HCEC 1CT (cell line): ENCODE results near the gene ENTPD1.
"Not testable (repeated sequence)": the region's sequence is repeated elsewhere in the genome, so short reads cannot be mapped to it uniquely, and the experiment has no call there.

Experiments
- DNase-seq: peaks from one replicate; pipeline ENCODE4 v3.0.0-alpha.2; 2017

The ENTPD1 gene

DNA sequence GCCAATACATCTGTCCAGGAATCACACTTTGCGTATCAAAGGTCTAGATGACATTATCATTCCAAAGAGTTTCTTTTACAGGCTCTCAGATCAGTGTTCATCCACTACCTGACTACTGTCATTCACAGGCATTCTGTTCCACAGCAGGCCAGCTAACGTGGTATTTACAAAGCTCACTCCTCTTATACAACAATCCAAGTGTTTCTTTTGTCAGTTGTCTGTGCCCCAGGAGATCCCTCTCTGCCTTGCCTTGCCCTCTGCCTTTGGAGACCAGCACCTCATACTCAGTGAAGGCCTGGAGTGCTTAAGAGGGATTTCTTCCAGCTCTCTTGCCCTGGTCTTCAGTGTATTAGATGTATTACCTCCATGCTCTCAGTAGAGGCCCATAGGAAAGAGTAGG is 117.2 kb downstream of the ENTPD1 start:
- no peak for DNase-seq

DNA sequence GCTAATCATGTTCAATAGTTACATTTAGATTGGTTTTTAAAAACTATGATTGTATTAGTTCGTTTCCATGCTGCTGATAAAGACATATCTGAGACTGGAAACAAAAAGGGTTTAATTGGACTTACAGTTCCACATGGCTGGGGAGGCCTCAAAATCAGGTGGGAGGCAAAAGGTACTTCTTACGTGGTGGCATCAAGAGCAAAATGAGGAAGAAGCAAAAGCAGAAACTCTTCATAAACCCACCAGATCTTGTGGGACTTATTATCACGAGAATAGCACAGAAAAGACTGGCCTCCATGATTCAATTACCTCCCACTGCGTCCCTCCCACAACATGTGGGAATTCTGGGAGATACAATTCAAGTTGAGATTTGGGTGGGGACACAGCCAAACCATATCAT is 117.7 kb downstream of the ENTPD1 start:
- no peak for DNase-seq

DNA sequence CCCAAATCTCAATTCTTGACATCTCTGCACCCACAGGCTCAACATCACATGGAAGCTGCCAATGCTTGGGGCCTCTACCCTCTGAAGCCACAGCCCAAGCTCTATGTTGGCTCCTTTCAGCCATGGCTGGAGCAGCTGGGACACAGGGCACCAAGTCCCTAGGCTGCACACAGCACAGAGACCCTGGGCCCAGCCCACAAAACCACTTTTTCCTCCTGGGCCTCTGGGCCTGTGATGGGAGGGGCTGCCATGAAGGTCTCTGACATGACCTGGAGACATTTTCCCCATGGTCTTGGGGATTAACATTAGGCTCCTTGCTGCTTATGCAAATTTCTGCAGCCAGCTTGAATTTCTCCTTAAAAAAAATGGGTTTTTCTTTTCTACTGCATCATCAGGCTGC is 118.8 kb downstream of the ENTPD1 start:
- not testable (repeated sequence) for DNase-seq

DNA sequence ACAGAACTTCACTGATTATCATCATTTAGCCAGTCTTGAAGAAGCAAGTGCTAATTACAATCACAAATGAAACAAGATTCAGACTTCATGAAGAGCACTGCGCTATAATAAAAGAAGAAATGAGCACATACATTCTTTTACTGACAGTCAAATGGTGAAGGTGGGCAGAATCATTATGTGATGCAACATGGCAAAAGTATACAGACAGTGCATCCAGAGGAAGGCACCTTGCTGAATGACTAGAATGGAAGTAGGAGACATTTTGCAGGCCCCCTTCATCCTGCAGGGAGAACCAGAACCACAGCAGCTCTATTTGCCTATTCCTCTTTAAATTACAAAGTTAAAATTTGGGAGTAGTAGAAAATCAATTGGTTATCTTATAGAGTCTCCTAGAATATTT is 120.8 kb downstream of the ENTPD1 start:
- DNase-seq = no peak

DNA sequence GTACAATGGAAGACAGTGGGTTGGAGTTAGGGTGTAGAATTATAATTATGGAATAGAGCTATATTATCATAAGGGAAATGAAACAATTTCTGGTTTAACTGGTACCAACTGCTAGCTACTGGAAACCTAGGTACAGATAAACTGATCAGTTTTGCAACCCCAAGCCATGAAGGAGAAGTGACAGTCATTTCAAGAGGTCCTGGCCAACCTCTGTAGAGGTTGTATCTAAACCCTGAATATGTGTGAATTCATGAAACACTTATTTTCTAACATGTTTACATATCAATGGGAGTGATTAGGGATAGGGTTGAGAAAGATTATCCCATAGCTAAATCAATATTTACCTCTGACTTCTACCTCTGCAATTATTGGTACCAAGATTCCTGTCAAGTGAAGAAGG is 121.9 kb downstream of the ENTPD1 start:
- DNase-seq = no peak

DNA sequence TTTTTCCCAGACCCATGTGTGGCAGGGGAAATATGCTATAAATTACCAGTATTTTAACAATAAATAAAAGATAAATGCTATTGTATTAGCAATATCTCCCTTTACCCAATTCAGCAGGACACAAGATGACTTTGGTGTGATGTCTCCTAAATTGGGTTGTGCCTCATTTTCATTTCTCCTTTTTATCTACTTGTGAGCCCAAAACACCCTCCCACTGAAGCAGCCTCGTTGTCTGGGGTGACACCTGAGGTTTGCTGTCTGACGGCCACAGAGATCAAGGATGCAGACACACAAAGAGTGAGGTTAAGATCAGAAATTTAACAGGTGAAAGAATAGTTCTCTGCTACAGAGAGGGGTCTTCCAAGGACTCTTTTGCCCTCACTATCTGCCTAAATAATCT is 124.7 kb downstream of the ENTPD1 start:
- no peak for DNase-seq

DNA sequence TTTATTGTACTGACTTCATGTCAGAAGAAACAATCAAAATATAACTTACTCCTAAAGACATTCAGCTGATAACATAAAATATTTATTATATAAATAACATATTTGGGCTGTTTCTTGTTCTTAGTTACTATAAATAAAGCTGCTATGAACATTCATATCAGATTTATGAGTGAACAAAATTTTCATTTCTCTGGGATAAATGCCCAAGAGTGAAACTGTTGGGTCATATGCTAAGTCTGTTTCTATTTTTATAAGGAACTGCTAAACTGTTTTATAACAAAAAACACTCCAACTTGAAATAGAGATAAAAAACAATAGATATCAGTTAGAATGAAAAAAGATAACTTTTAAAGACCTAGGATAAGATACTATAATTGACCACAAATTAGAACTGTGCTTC is 125.4 kb downstream of the ENTPD1 start:
- DNase-seq = no peak

DNA sequence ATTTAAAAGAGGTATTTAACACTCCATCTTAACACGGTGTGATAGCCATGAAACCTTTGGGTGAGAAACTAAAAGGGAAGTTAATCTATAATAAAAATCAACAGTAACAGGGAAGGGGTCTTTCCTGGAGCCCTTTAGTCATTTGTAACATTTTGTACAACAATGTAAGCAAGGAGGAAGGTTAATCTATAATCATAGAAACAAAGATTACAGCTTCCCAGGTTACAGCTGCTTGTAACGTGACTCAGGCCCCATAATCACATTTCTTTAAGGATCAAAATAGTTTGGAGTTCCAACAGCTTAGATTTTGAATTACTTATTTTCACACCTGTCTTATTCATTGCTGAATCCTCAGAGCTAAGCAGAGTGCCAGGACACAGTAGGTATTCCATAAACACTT is 133.9 kb downstream of the ENTPD1 start:
- no peak for DNase-seq

DNA sequence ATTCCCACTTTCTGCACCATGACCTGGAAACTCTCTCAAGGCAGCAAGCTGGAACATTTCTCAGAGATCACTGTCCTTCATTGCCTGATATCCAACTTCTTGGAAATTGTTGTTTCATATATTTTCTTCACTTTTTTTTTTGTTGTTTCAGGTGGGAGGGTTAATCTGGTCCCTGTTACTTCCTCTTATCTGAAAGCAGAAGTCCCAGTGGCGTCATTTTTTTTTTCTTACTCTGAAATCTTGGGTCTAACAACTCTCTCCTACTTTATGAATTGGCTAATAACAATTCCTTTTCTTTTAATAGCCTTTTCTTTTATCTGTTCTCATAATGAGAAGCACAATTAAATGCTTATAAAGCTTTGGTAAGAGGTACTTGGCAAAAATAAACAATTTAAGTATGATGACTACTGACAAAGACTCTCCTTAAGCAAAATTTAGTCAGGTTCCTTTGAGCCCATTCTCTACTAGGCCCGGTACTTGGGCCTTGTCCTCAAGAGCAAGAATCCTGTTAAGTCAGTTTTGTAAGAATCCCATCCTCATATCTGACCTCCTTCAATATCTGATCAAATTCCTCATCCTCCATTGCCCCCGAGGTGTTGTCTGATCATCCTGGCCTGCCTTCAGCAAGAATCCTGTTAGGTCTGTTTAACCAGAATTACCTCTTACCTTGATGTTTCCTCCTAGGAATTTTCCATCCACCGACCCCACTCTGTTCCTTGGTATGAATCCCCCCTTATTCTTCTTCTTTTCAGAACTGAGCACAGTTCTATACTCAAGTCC is 140.3 kb downstream of the ENTPD1 start:
- no peak for DNase-seq

DNA sequence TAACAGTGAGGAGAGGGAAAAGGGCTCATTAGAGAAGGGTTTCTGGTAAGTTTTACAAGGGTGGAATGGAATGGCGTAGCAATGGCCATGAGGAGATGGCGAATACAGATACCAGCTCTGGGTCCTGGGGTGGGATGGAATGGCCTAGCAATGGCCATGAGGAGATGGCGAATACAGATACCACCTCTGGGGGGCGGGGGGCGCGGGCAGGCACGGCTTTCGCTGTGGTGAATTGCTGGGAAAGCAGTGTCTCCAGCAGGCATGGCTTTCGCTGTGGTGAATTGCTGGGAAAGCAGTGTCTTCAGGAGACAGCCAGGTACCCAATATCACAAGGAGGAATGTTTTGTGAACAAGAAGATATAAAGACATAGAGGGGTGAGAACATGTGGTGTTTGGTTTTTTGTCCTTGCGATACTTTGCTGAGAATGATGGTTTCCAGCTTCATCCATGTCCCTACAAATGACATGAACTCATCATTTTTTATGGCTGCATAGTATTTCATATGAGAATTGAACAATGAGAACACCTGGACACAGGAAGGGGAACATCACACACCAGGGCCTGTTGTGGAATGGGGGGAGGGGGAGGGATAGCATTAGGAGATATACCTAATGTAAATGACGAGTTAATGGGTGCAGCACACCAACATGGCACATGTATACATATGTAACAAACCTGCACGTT is 150.1 kb downstream of the ENTPD1 start:
- not testable (repeated sequence) for DNase-seq

DNA sequence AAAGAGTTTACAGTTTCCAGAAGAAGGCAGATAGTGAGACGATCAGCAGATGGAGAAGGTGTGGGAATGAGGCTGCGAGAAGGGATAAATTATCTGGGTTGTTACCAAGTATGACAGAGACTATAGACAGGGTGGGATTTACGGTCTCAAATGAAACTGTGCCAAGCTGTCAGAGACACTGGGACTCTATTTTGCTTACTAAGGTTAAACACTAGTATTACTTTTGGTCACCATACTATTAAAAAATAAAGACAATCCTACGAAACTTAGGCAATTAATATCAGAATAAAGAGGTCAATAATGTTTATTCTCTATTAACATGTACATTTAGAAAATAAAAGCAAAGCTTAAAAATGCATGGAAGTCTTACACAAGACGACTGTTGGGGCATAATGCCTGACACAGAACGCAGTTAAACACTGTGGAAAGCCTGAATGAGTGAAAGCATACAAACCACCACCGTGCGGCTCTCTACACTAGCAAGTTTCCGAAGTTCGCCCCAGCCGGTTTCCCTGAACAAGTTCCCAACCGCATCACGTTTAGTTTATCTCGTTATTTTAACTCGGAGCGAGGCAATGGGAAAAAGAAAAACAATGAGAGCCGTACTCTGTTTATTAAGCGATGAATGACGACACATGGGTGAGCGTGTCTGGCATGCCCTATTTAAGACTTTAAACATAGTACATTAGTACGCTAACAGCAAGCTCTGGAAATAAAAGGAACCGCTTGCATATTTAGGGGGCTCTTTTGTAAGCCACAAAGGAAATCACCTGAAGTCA is 150.9 kb downstream of the ENTPD1 start:
- DNase-seq = peak; percentile 61

DNA sequence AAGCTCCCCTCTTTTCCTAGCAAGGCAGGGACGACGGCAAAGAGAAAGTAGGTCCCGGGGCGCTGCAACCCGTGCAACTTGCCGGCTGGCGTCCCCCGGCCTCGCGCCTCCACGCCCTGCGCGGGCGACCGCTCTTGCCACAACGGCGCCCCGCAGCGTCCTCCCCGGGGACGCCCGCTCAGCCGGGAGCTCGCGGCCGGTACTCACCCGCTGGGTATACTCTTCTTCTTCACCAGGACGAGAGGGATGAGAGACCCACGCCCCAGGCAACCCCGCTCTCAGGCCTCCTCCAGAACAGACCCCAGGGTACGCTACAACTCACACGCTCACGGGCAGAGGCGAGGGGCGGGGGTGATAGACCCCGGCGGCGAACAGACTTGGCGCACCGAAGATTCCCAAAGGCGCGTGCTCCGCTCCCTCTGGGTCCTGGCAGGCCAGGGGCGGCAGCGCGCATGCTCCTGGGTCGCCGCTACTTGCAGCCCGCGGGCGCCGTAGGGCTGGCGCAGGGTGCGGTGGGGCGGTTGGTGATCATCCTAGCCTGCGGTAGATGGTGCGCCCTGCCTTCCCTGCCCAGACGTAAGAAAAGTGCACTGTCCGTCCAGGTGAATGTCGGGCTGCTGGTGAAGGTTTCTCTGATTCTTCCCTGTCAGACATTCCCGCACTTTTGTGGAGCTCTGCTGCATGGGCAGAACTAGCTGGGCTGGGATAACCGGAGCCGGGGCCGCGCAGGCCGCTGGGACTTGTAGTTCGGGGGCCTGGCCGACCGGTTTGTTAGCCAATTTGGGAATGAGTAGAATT is 151.7 kb downstream of the ENTPD1 start, which contains the start of gene CC2D2B:
TSS of gene CC2D2B (plus strand) at position 520 of the 798 bp plus-strand sequence. CDS start 3,349 bp downstream, outside the sequence.
- peak; percentile 85 for DNase-seq

DNA sequence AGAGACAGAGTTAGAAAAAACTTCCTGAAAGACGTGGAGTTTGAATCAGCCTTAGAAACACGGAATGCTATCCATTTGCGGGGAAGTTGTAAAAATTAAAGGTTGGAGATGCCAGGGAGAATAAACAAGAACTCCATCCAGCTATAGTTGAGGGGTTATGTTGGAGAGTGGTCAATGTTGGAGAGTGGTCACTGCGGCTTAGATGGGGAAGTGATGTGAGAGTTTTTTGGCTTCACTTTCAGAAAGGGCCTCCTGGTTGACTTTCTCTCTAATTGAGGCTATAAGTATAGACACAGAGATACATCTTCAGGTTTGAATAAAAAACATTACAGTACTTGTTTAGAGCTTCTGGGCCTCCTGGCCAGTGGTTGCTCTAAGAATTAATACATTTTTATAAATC is 152.5 kb downstream of the ENTPD1 start:
- no peak for DNase-seq

DNA sequence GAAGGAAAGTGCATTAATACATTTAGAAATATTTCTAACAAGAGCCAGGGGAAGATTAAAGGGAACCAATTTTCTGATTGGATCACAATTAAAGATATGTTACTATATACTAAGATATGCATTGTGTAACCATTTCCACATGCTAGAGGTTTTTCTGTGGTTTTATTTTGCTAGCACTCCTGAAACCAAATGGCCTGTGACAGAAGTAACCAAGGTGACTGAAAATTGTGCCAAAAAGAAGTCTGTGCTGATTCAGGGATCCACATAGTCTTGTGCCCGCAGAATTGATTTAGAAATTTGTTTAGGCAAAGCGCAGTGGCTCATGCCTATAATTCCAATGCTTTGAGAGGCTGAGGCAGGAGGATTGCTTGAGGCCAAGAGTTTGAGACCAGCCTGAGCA is 153.6 kb downstream of the ENTPD1 start:
- DNase-seq = no peak

DNA sequence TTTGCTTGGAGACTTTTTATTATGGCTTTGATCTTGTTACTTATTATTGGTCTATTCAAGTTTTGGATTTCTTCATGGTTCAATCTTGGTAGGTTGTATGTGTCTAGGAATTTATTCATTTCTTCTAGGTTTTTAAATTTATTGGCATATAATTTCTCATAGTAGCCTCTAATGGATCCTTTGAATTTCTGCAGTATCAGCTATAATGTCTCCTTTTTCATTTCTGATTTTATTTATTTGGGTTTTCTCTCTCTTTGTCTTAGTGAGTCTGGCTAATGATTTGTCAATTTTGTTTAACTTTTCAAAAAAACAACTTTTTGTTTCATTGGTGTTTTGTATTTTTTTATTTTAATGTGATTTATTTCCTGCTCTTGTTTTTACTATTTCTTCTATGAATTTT is 160.1 kb downstream of the ENTPD1 start:
- DNase-seq = not testable (repeated sequence)
